Measurements from ENCODE around the gene RABGGTA.

The RABGGTA gene

GRCh38 chr14:24279301-24280186 is 8.1 kb upstream of the RABGGTA start:
- ATAC-seq (ENCODE audit: low read depth), result no peak
- TF ChIP-seq CTCF (IDR thresholded peaks at IDR 0.05; ENCODE audit: poor library complexity, severe bottlenecking), result peak; percentile 20
- no peaks in the 10 kb centered on the region for H3K36me3 ChIP-seq (ENCODE audit: low read depth)
- no peak overlapping the region for H3K4me3 ChIP-seq (ENCODE audit: severe bottlenecking)
- H3K27ac ChIP-seq (ENCODE audit: poor library complexity, severe bottlenecking), result no peak overlapping the region
- no peak for DNase-seq (ENCODE audit: low spot score)
- peaks cover 18% of the 10 kb centered on the region for H3K4me1 ChIP-seq (ENCODE audit: insufficient read depth, poor library complexity, severe bottlenecking)
- H3K9me3 ChIP-seq (ENCODE audit: severe bottlenecking), result no peaks in the 10 kb centered on the region
- no peaks in the 10 kb centered on the region for H3K27me3 ChIP-seq (ENCODE audit: insufficient read depth, poor library complexity, severe bottlenecking)

- Histone ChIP-seq H3K4me3 (ENCODE audit: severe bottlenecking) (no peak overlapping the region), H3K27me3 (ENCODE audit: insufficient read depth, poor library complexity, severe bottlenecking) (no peaks in the 10 kb centered on the region), H3K27ac (ENCODE audit: poor library complexity, severe bottlenecking) (no peak overlapping the region), H3K4me1 (ENCODE audit: insufficient read depth, poor library complexity, severe bottlenecking) (peaks cover 20% of the 10 kb centered on the region), H3K9me3 (ENCODE audit: severe bottlenecking) (no peaks in the 10 kb centered on the region), H3K36me3 (ENCODE audit: low read depth) (no peaks in the 10 kb centered on the region)
- ATAC-seq (ENCODE audit: low read depth) (no peak), DNase-seq (ENCODE audit: low spot score) (no peak)
- no peak for TF ChIP-seq CTCF (IDR thresholded peaks at IDR 0.05; ENCODE audit: poor library complexity, severe bottlenecking)
Measured at GRCh38 chr14:24278424-24278823, 7.0 kb upstream of the RABGGTA start.

GRCh38 chr14:24277606-24278321 is 6.4 kb upstream of the RABGGTA start:
- no peaks in the 10 kb centered on the region for H3K9me3 ChIP-seq (ENCODE audit: severe bottlenecking)
- TF ChIP-seq CTCF (IDR thresholded peaks at IDR 0.05; ENCODE audit: poor library complexity, severe bottlenecking), result no peak
- ATAC-seq (ENCODE audit: low read depth) (no peak), DNase-seq (ENCODE audit: low spot score) (no peak)
- H3K4me3 ChIP-seq (ENCODE audit: severe bottlenecking), result no peak overlapping the region
- no peaks in the 10 kb centered on the region for H3K27me3 ChIP-seq (ENCODE audit: insufficient read depth, poor library complexity, severe bottlenecking)
- no peak overlapping the region for H3K27ac ChIP-seq (ENCODE audit: poor library complexity, severe bottlenecking)
- H3K4me1 ChIP-seq (ENCODE audit: insufficient read depth, poor library complexity, severe bottlenecking), result peaks cover 25% of the 10 kb centered on the region
- H3K36me3 ChIP-seq (ENCODE audit: low read depth), result no peaks in the 10 kb centered on the region

GRCh38 chr14:24277071-24277470 is 5.7 kb upstream of the RABGGTA start:
- Histone ChIP-seq H3K36me3 (ENCODE audit: low read depth) (no peaks in the 10 kb centered on the region), H3K4me3 (ENCODE audit: severe bottlenecking) (no peak overlapping the region), H3K27ac (ENCODE audit: poor library complexity, severe bottlenecking) (no peak overlapping the region), H3K27me3 (ENCODE audit: insufficient read depth, poor library complexity, severe bottlenecking) (no peaks in the 10 kb centered on the region), H3K9me3 (ENCODE audit: severe bottlenecking) (no peaks in the 10 kb centered on the region), H3K4me1 (ENCODE audit: insufficient read depth, poor library complexity, severe bottlenecking) (peaks cover 32% of the 10 kb centered on the region)
- no peak for TF ChIP-seq CTCF (IDR thresholded peaks at IDR 0.05; ENCODE audit: poor library complexity, severe bottlenecking)
- DNase-seq (ENCODE audit: low spot score), result no peak
- no peak for ATAC-seq (ENCODE audit: low read depth)
